ENCODE results near the gene COMMD9. TPM values are rescaled to one million over a fixed set of nuclear protein-coding genes. Genes with fewer than 3 reads are reported as not detected.

COMMD9 gene
- polyA plus RNA-seq, 3 donors, result 105 to 238 (median 235) TPM

DNA sequence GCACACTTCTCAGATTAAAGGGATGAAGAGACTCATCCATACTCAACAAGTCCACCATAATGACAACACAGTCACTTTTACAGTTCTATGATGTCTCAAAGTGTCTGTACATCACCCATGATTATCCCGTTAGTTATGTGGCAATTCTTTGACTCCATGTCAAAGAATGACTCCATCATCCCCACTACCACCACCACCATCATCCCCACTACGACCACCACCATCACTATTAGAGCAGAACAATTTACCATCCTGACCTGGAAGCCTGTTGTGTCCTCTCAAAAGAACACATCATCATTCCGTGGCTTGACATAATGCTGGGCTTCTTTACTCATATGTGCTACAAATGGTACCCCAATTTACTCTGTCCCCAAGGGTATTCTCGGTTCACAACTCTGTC lies 20.6 kb upstream of the COMMD9 start:
- H4K20me1 ChIP-seq (ENCODE audit: insufficient read depth, low read length), result no peaks in the 10 kb centered on the region
- H3K4me3 ChIP-seq (replicated peaks in 1 of 3; ENCODE audit: low read depth in 2 of 3, low read length in 3 of 3), result no peak overlapping the region
- H3K27me3 Mint-ChIP-seq (ENCODE audit: low read depth in 3 of 3), result peaks cover 0 to 9% (median 6%) of the 10 kb centered on the region in 3 donors
- peaks cover 0 to 2% (median 0%) of the 10 kb centered on the region in 7 donors for H3K9me3 Mint-ChIP-seq
- no peak overlapping the region for H3K27ac Mint-ChIP-seq
- TF ChIP-seq, protein P1, sequence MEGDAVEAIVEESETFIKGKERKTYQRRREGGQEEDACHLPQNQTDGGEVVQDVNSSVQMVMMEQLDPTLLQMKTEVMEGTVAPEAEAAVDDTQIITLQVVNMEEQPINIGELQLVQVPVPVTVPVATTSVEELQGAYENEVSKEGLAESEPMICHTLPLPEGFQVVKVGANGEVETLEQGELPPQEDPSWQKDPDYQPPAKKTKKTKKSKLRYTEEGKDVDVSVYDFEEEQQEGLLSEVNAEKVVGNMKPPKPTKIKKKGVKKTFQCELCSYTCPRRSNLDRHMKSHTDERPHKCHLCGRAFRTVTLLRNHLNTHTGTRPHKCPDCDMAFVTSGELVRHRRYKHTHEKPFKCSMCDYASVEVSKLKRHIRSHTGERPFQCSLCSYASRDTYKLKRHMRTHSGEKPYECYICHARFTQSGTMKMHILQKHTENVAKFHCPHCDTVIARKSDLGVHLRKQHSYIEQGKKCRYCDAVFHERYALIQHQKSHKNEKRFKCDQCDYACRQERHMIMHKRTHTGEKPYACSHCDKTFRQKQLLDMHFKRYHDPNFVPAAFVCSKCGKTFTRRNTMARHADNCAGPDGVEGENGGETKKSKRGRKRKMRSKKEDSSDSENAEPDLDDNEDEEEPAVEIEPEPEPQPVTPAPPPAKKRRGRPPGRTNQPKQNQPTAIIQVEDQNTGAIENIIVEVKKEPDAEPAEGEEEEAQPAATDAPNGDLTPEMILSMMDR (IDR thresholded peaks at IDR 0.05), result no peak
- H3K9me3 ChIP-seq (replicated peaks in 1 of 2; ENCODE audit: control insufficient read depth in 1 of 2, insufficient read depth in 1 of 2, low read length in 2 of 2), result no peaks in the 10 kb centered on the region
- peaks cover under 1 to 7% of the 10 kb centered on the region in 2 donors for H3K4me1 ChIP-seq (ENCODE audit: control insufficient read depth in 1 of 2, insufficient read depth in 2 of 2, low read length in 2 of 2)
- WGBS (ENCODE audit: insufficient coverage), result 97% methylated on average over 4 of the region's 4 CpGs
- H3K27me3 ChIP-seq (ENCODE audit: control insufficient read depth in 2 of 2, insufficient read depth in 2 of 2, low read length in 2 of 2), result peaks cover 0 to 5% of the 10 kb centered on the region in 2 donors
- H3K36me3 ChIP-seq (replicated peaks in 1 of 2; ENCODE audit: control insufficient read depth in 1 of 2, insufficient read depth in 2 of 2, low read length in 2 of 2), result no peaks in the 10 kb centered on the region
- H3K4me3 Mint-ChIP-seq, result no peak overlapping the region
- peaks cover 6% of the 10 kb centered on the region for H3K4me1 Mint-ChIP-seq
- intact Hi-C loops (cut with micrococcal nuclease), result no loop called here
- H3K79me2 ChIP-seq (ENCODE audit: insufficient read depth, low read length), result no peaks in the 10 kb centered on the region
- H3K27ac ChIP-seq (ENCODE audit: low read depth in 1 of 2, low read length in 2 of 2), result no peak overlapping the region
- no peak overlapping the region for H2AFZ ChIP-seq (ENCODE audit: insufficient read depth, low read depth, low read length, poor library complexity, severe bottlenecking)
- H3K4me2 ChIP-seq (replicated peaks; ENCODE audit: extremely low read depth, low read length, poor library complexity, severe bottlenecking), result no peak overlapping the region
- DNase-seq, result no peak
- H3K9ac ChIP-seq (ENCODE audit: insufficient read depth, low read length, poor library complexity, severe bottlenecking), result no peak overlapping the region
- no peaks in the 10 kb centered on the region for H3K36me3 Mint-ChIP-seq

DNA sequence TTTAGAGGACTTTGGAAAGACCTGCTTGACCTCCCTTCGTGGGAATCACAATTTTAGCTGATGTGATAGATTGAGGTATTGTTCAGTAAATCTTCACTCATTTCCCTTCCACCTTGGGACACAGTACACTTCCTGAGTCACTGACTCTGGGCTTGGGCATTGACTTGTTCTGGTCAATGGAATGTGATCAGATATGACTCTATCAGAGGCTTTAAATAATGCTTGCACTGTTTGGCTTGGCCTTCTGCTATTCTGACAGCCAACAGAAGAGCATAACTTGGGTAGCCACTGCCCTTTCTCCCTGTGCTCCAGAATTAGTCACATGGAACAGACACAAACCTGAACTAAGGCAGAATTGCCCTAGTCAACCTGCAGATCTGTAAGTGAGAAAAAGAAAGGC lies 19.4 kb upstream of the COMMD9 start:
- no peaks in the 10 kb centered on the region for H3K9me3 ChIP-seq (replicated peaks in 1 of 2; ENCODE audit: control insufficient read depth in 1 of 2, insufficient read depth in 1 of 2, low read length in 2 of 2)
- DNase-seq, result no peak
- Mint-ChIP-seq H3K9me3 (peaks cover 0 to 2% (median 0%) of the 10 kb centered on the region in 7 donors), H3K4me1 (peaks cover 13% of the 10 kb centered on the region), H3K36me3 (no peaks in the 10 kb centered on the region), H3K4me3 (no peak overlapping the region), H3K27ac (no peak overlapping the region), H3K27me3 (ENCODE audit: low read depth in 3 of 3) (peaks cover 0 to 6% (median 6%) of the 10 kb centered on the region in 3 donors)
- peaks cover 11 to 19% of the 10 kb centered on the region in 2 donors for H3K4me1 ChIP-seq (ENCODE audit: control insufficient read depth in 1 of 2, insufficient read depth in 2 of 2, low read length in 2 of 2)
- TF ChIP-seq, protein P1 (IDR thresholded peaks at IDR 0.05), result no peak
- intact Hi-C loops (cut with micrococcal nuclease), result no loop called here
- no CpG with 5 or more reads among the region's 1 CpG for WGBS (ENCODE audit: insufficient coverage)
- peaks cover 0 to 2% of the 10 kb centered on the region in 2 donors for H3K27me3 ChIP-seq (ENCODE audit: control insufficient read depth in 2 of 2, insufficient read depth in 2 of 2, low read length in 2 of 2)
- H3K4me3 ChIP-seq (replicated peaks in 1 of 3; ENCODE audit: low read depth in 2 of 3, low read length in 3 of 3), result no peak overlapping the region
- no peaks in the 10 kb centered on the region for H3K36me3 ChIP-seq (replicated peaks in 1 of 2; ENCODE audit: control insufficient read depth in 1 of 2, insufficient read depth in 2 of 2, low read length in 2 of 2)
- H4K20me1 ChIP-seq (ENCODE audit: insufficient read depth, low read length), result no peaks in the 10 kb centered on the region
- H2AFZ ChIP-seq (ENCODE audit: insufficient read depth, low read depth, low read length, poor library complexity, severe bottlenecking), result no peak overlapping the region
- no peak overlapping the region for H3K9ac ChIP-seq (ENCODE audit: insufficient read depth, low read length, poor library complexity, severe bottlenecking)
- H3K79me2 ChIP-seq (ENCODE audit: insufficient read depth, low read length), result no peaks in the 10 kb centered on the region
- no peak overlapping the region for H3K4me2 ChIP-seq (replicated peaks; ENCODE audit: extremely low read depth, low read length, poor library complexity, severe bottlenecking)
- H3K27ac ChIP-seq (ENCODE audit: low read depth in 1 of 2, low read length in 2 of 2), result no peak overlapping the region

All from CD14-positive monocyte (primary cell).